K562 (cell line): ENCODE measurements around the gene SIRPA. TPM values are rescaled to one million over a fixed set of nuclear protein-coding genes. Genes with fewer than 3 reads are reported as not detected.

Experiments
- ATAC-seq: fragments of 200-7000 bp; cut with Tn5 transposase; 3 replicates; pipeline ENCODE4 v1.9.1; 2020; ENCODE audit warnings: moderate library complexity
- BruUV-seq: library from RNA; stranded (reverse); fragments of 400-500 nt; replicated peaks from 2 replicates; lab custom pipeline; 2021; lab: Mats Ljungman, UMichigan
- CTCF ChIA-PET: fragments of 300-600 bp; formaldehyde crosslinking; extraction: SDS; loops from one replicate; lab custom pipeline; 2021; ENCODE audit warnings: low intra/inter-chr PET ratio; lab: Yijun Ruan, JAX
- POLR2A ChIA-PET: fragments of 300-600, 350-650 bp; sonication (Branson Sonifier 250); formaldehyde crosslinking; extraction: SDS; loops from one replicate; lab custom pipeline; 2021; ENCODE audit warnings: antibody characterized with exemption, inconsistent platforms; lab: Yijun Ruan, JAX
- DNase-seq, 4 experiments: peaks; one replicate each; pipeline versions ENCODE4 v3.0.0 to v3.0.0-alpha.2; 2011 to 2018; ENCODE audit warnings: low spot score in 3 of 4, mixed read lengths in 3 of 4; ENCODE audit errors: extremely low read depth in 1 of 4
- FAIRE-seq: peaks from 2 replicates; lab custom pipeline; 2011; peaks lifted over from hg19 to GRCh38; lab: Jason Lieb, UNC
- H2AFZ ChIP-seq: 2 replicates; pipeline ENCODE4 v1.6.0; 2011; ENCODE audit warnings: low read depth, low read length, control low read depth, inconsistent platforms
- H3K27ac ChIP-seq: fragments of 200-600 bp; 3 replicates; pipeline ENCODE4 v1.8.0; 2011; ENCODE audit warnings: low read depth, mild to moderate bottlenecking, control low read depth, inconsistent platforms, low read length, moderate library complexity, mixed read lengths; ENCODE audit errors: extremely low read depth
- H3K27me3 ChIP-seq, 2 experiments: fragments of 300-600 bp in 1 of 2; 2 replicates in 1 of 2; 3 replicates in 1 of 2; pipeline versions ENCODE4 v1.6.0 to v1.8.0; 2011; ENCODE audit warnings: inconsistent platforms in 2 of 2, low read length in 2 of 2, mild to moderate bottlenecking in 1 of 2, mixed read lengths in 1 of 2, moderate library complexity in 1 of 2; ENCODE audit not compliant: control insufficient read depth in 2 of 2, insufficient read depth in 2 of 2
- H3K36me3 ChIP-seq: fragments of 300-600 bp; 3 replicates; pipeline ENCODE4 v1.8.0; 2011; ENCODE audit warnings: mild to moderate bottlenecking, low read length, inconsistent platforms; ENCODE audit not compliant: control insufficient read depth, insufficient read depth
- H3K4me1 ChIP-seq, 2 experiments: fragments of 200-600 bp in 1 of 2; replicated peaks in 1 of 2; 2 replicates in 1 of 2; 3 replicates in 1 of 2; pipeline versions ENCODE4 v1.5.1 to v1.8.0; 2011; ENCODE audit warnings: inconsistent platforms in 2 of 2, low read length in 2 of 2, mild to moderate bottlenecking in 1 of 2, mixed read lengths in 1 of 2, moderate library complexity in 1 of 2; ENCODE audit not compliant: control insufficient read depth in 2 of 2, insufficient read depth in 2 of 2
- H3K4me2 ChIP-seq: 2 replicates; pipeline ENCODE4 v1.6.1; 2011; ENCODE audit warnings: low read length, control low read depth, inconsistent platforms, mixed read lengths; ENCODE audit not compliant: insufficient read depth
- H3K4me3 ChIP-seq: fragments of 200-600 bp; sonication (generic), shearing (Covaris generic); 2 replicates; pipeline ENCODE4 v1.5.1; 2016; ENCODE audit warnings: control low read depth, inconsistent platforms
- H3K79me2 ChIP-seq: fragments of 200-600 bp; 3 replicates; pipeline ENCODE4 v1.8.0; 2011; ENCODE audit warnings: low read length, inconsistent platforms; ENCODE audit not compliant: control insufficient read depth, insufficient read depth
- H3K9ac ChIP-seq, 2 experiments: 2 replicates each; pipeline versions ENCODE4 v1.6.0 to v1.6.1; 2011; ENCODE audit warnings: low read depth in 2 of 2, low read length in 2 of 2, control low read depth in 1 of 2, inconsistent platforms in 1 of 2, mild to moderate bottlenecking in 1 of 2, mixed read lengths in 1 of 2; ENCODE audit not compliant: insufficient read depth in 1 of 2
- H3K9me1 ChIP-seq: one replicate; pipeline ENCODE4 v1.6.0; 2011; ENCODE audit warnings: inconsistent platforms, mild to moderate bottlenecking, low read length, moderate library complexity; ENCODE audit not compliant: control insufficient read depth, insufficient read depth
- H3K9me3 ChIP-seq: replicated peaks from 2 replicates; pipeline ENCODE4 v1.5.1; 2011; ENCODE audit warnings: low read depth, low read length, inconsistent platforms; ENCODE audit not compliant: control insufficient read depth, insufficient read depth
- H4K20me1 ChIP-seq: replicated peaks from 2 replicates; pipeline ENCODE4 v1.6.1; 2011; ENCODE audit warnings: low read length, inconsistent platforms, mixed read lengths; ENCODE audit not compliant: control insufficient read depth, insufficient read depth
- CREB3L1 ChIP-seq: fragments of 450-650 bp; IDR thresholded peaks from 2 replicates; pipeline ENCODE4 v1.6.1; 2014; ENCODE audit warnings: low read depth, mild to moderate bottlenecking, moderate library complexity, borderline replicate concordance
- SNIP1 ChIP-seq: fragments of 450-650 bp; IDR thresholded peaks from 2 replicates; pipeline ENCODE4 v1.7.1; 2017; ENCODE audit warnings: low read depth, mild to moderate bottlenecking
- STAT5B ChIP-seq: fragments of 250-450 bp; sonication (Bioruptor Pico); IDR thresholded peaks from 2 replicates; pipeline ENCODE4 v1.8.0; 2021; ENCODE audit warnings: mild to moderate bottlenecking, inconsistent platforms
- TCF3 ChIP-seq: sonication (generic); formaldehyde crosslinking; IDR thresholded peaks from 2 replicates; pipeline ENCODE4 v1.4.0; 2020; ENCODE audit warnings: mild to moderate bottlenecking, missing genetic modification reagents
- ZNF121 ChIP-seq: sonication (generic); formaldehyde crosslinking; conservative IDR thresholded peaks from 2 replicates; pipeline ENCODE4 v1.8.0; 2022; ENCODE audit warnings: missing genetic modification reagents
- ZNF184 ChIP-seq: sonication (generic); formaldehyde crosslinking; IDR thresholded peaks from 2 replicates; pipeline ENCODE4 v1.5.0; 2020; ENCODE audit warnings: missing genetic modification reagents
- ZNF766 ChIP-seq: fragments of 200-800 bp; sonication (Bioruptor generic); conservative IDR thresholded peaks from 2 replicates; pipeline ENCODE4 v1.6.1; 2016; ENCODE audit warnings: missing genetic modification characterization, missing compliant biosample characterization
- WGBS: fragments of 100-300 bp; shearing (Covaris generic); methylation state at CpG from one replicate; pipeline ENCODE4 v1.1.6; 2016; ENCODE audit warnings: low coverage, mixed read lengths; ENCODE audit not compliant: insufficient coverage; ENCODE audit errors: missing lambda C conversion rate; 5-methylcytosine and 5-hydroxymethylcytosine counted together
- in situ Hi-C: fragments of 300-500 bp; cut with MboI; formaldehyde crosslinking; loops from 4 replicates; pipeline ENCODE4 v1.15.0; 2018; ENCODE audit warnings: inconsistent platforms, mixed read lengths
- intact Hi-C: fragments of 100-400 bp; cut with micrococcal nuclease; formaldehyde crosslinking; loops from 2 replicates; pipeline ENCODE4 v1.14.2; 2022
- polyA plus RNA-seq, 8 experiments: library from polyadenylated mRNA; depleted of rRNA in 4 of 8; stranded (reverse) in 5 of 8; unstranded in 3 of 8; fragments of >200 nt; fragmentation: Nextera tagmentation in 2 of 8; fragmentation: Illumina TruSeq in 1 of 8; extraction: Ambion mirVana in 2 of 8; extraction: Trizol in 1 of 8; gene quantifications; 2 replicates each; pipeline versions ENCODE4 v1.2.1 to v1.2.3, GENCODE V29; 2011 to 2014; ENCODE audit warnings: inconsistent platforms in 1 of 8, missing spikeins in 1 of 8
- total RNA-seq, 7 experiments: library from RNA; depleted of rRNA in 6 of 7; stranded (reverse); fragments of >200 nt in 6 of 7; fragmentation: Illumina TruSeq in 2 of 7; extraction: Trizol in 2 of 7; gene quantifications; 2 replicates each; pipeline versions ENCODE4 v1.2.1 to v1.2.3, GENCODE V29; 2011 to 2021; ENCODE audit warnings: low replicate concordance in 1 of 7

The SIRPA gene
- total and polyA plus RNA-seq, 9 of the 15 experiments (the other 6 are each of a cell fraction or from before 2014, with no cell fraction given), result 0.01 to 0.40 (median 0.11) TPM; not detected in 2

- POLR2A ChIA-PET, result no interaction called here
- intact Hi-C loops, result no loop called here
- FAIRE-seq, result no peak
These were observed 39.7 kb downstream of the SIRPA start for GRCh38 chr20:1934721-1935573.

More at GRCh38 chr20:1934721-1935573, 39.7 kb downstream of the SIRPA start:
- CTCF ChIA-PET, result no interaction called here
- Histone ChIP-seq H3K36me3 (no peaks in the 10 kb centered on the region), H3K27ac (no peak overlapping the region), H3K4me3 (no peak overlapping the region), H3K9ac (no peak overlapping the region), H3K27me3 (peaks cover 2 to 43% of the 10 kb centered on the region in 2 experiments; a peak in 3 of 5 replicates), H3K9me3 (no peaks in the 10 kb centered on the region), H2AFZ (no peak overlapping the region), H3K79me2 (no peaks in the 10 kb centered on the region), H3K9me1 (no peaks in the 10 kb centered on the region), H4K20me1 (no peaks in the 10 kb centered on the region), H3K4me2 (no peak overlapping the region), H3K4me1 (no peaks in the 10 kb centered on the region)
- in situ Hi-C loops, result no loop called here
- no peak for TF ChIP-seq SNIP1
- no peak for TF ChIP-seq STAT5B
- no peak for TF ChIP-seq TCF3
- no peak for TF ChIP-seq ZNF766 (CRISPR knock-in tag)
- TF ChIP-seq ZNF184 (CRISPR knock-in tag), result no peak
- no peak for TF ChIP-seq CREB3L1
- TF ChIP-seq ZNF121, result no peak
- DNase-seq, result no peak
- ATAC-seq, result no peak
- BruUV-seq, result no TSS peak
- WGBS, result 0% methylated on average over 18 of the region's 19 CpGs
